Endothelial cell (in vitro differentiated cells): Measurements from ENCODE around the gene DRAXIN. TPM values are rescaled to one million over a fixed set of nuclear protein-coding genes. Genes with fewer than 3 reads are reported as not detected.

Source experiments
- DNase-seq: peaks from one replicate; pipeline ENCODE4 v3.0.0; 2021; ENCODE audit warnings: low spot score
- H3K27ac Mint-ChIP-seq: one replicate; pipeline ENCODE4 v1.8.0; 2021; ENCODE audit warnings: mixed read lengths, inconsistent platforms; ENCODE audit not compliant: unreplicated experiment
- H3K27me3 Mint-ChIP-seq: one replicate; pipeline ENCODE4 v1.8.0; 2021; ENCODE audit warnings: mild to moderate bottlenecking, moderate library complexity, mixed read lengths, inconsistent platforms; ENCODE audit not compliant: unreplicated experiment
- H3K36me3 Mint-ChIP-seq: one replicate; pipeline ENCODE4 v1.8.0; 2021; ENCODE audit warnings: mild to moderate bottlenecking, low read depth, mixed read lengths, inconsistent platforms; ENCODE audit not compliant: unreplicated experiment
- H3K4me1 Mint-ChIP-seq: one replicate; pipeline ENCODE4 v1.8.0; 2021; ENCODE audit warnings: mild to moderate bottlenecking, mixed read lengths, inconsistent platforms; ENCODE audit not compliant: unreplicated experiment
- H3K4me3 Mint-ChIP-seq: one replicate; pipeline ENCODE4 v1.8.0; 2021; ENCODE audit warnings: mild to moderate bottlenecking, mixed read lengths, inconsistent platforms; ENCODE audit not compliant: unreplicated experiment
- H3K9me3 Mint-ChIP-seq: one replicate; pipeline ENCODE4 v1.8.0; 2021; ENCODE audit warnings: mixed read lengths, inconsistent platforms; ENCODE audit not compliant: unreplicated experiment
- CTCF ChIP-seq: fragments of 200-600 bp; sonication (generic); IDR thresholded peaks from one replicate; pipeline ENCODE4 v1.5.0; 2021; ENCODE audit warnings: antibody characterized with exemption; ENCODE audit not compliant: unreplicated experiment
- total RNA-seq: library from RNA; stranded (reverse); fragmentation: NEBNext Ultra II Directional; extraction: Animal tissue kit (Norgen Biotek cat#: 25700); gene quantifications from one replicate; pipeline ENCODE4 v1.2.1, GENCODE V29; 2021; ENCODE audit not compliant: unreplicated experiment

The DRAXIN gene
- total RNA-seq, 1 donor from 2014 or later: 0.46 TPM

GRCh38 chr1:11761988-11762406, 70.5 kb downstream of the DRAXIN start, which contains the start of gene C1orf167:
TSS of gene C1orf167 (plus strand) at chr1:11762193. CDS start at chr1:11764401, 2,208 bp downstream.
- Mint-ChIP-seq H3K27me3 (peaks cover 24% of the 10 kb centered on the region), H3K9me3 (no peaks in the 10 kb centered on the region), H3K4me3 (no peak within 1 kb of the TSS), H3K4me1 (no peaks in the 10 kb centered on the region), H3K27ac (no peak within 1 kb of the TSS), H3K36me3 (no peaks in the 10 kb centered on the region)
- DNase-seq: no peak
- TF ChIP-seq CTCF: no peak

GRCh38 chr1:11764115-11764514, 72.6 kb downstream of the DRAXIN start:
- no peaks in the 10 kb centered on the region for H3K9me3 Mint-ChIP-seq
- H3K4me3 Mint-ChIP-seq: no peak overlapping the region
- H3K36me3 Mint-ChIP-seq: no peaks in the 10 kb centered on the region
- no peak for TF ChIP-seq CTCF
- H3K27ac Mint-ChIP-seq: no peak overlapping the region
- peaks cover 26% of the 10 kb centered on the region for H3K27me3 Mint-ChIP-seq
- no peak for DNase-seq
- no peaks in the 10 kb centered on the region for H3K4me1 Mint-ChIP-seq

GRCh38 chr1:11764519-11764918, 73.0 kb downstream of the DRAXIN start:
- H3K9me3 Mint-ChIP-seq: no peaks in the 10 kb centered on the region
- no peak for DNase-seq
- no peak overlapping the region for H3K4me3 Mint-ChIP-seq
- no peaks in the 10 kb centered on the region for H3K36me3 Mint-ChIP-seq
- peaks cover 26% of the 10 kb centered on the region for H3K27me3 Mint-ChIP-seq
- H3K27ac Mint-ChIP-seq: no peak overlapping the region
- H3K4me1 Mint-ChIP-seq: no peaks in the 10 kb centered on the region
- no peak for TF ChIP-seq CTCF

GRCh38 chr1:11765661-11766428, 74.3 kb downstream of the DRAXIN start:
- Mint-ChIP-seq H3K27ac (no peak overlapping the region), H3K27me3 (peaks cover 23% of the 10 kb centered on the region)

More at GRCh38 chr1:11765661-11766428, 74.3 kb downstream of the DRAXIN start:
- TF ChIP-seq CTCF: no peak
- no peak for DNase-seq
- Mint-ChIP-seq H3K4me3 (no peak overlapping the region), H3K4me1 (no peaks in the 10 kb centered on the region), H3K9me3 (no peaks in the 10 kb centered on the region), H3K36me3 (no peaks in the 10 kb centered on the region)
